Coronary artery (tissue), 2 donors: ENCODE measurements around the gene PAIP1.
"Not testable (repeated sequence)": the region's sequence is repeated elsewhere in the genome, so short reads cannot be mapped to it uniquely, and the experiment has no call there.

Experiments used
- DNase-seq: peaks from one replicate; pipeline ENCODE4 v3.0.0-alpha.2; 2017; ENCODE audit warnings: low spot score
- H3K27ac ChIP-seq, 2 donors: fragments of 200-600 bp; sonication (generic); one replicate each; pipeline ENCODE4 v1.5.1; 2016 to 2019
- H3K4me3 ChIP-seq: fragments of 200-600 bp; sonication (generic); 2 replicates; pipeline ENCODE4 v1.5.1; 2016; ENCODE audit warnings: mild to moderate bottlenecking, moderate library complexity
- CTCF ChIP-seq: fragments of 200-600 bp; sonication (generic); IDR thresholded peaks from one replicate; pipeline ENCODE4 v1.5.1; 2019; ENCODE audit warnings: antibody characterized with exemption

The PAIP1 gene

GRCh38 chr5:43555895-43556606 is 826 bp downstream of the PAIP1 start:
- Histone ChIP-seq H3K4me3 (peak overlapping the region; percentile 94), H3K27ac (peak overlapping the region; percentile 89 to 98)
- TF ChIP-seq CTCF, result no peak
- peak; percentile 74 for DNase-seq

GRCh38 chr5:43554497-43554896 is 2.4 kb downstream of the PAIP1 start:
- no peak overlapping the region for H3K4me3 ChIP-seq
- no peak for TF ChIP-seq CTCF
- no peak overlapping the region for H3K27ac ChIP-seq
- DNase-seq, result no peak

GRCh38 chr5:43553381-43553780 is 3.5 kb downstream of the PAIP1 start:
- H3K27ac ChIP-seq, result no peak overlapping the region
- no peak for DNase-seq
- TF ChIP-seq CTCF, result no peak
- no peak overlapping the region for H3K4me3 ChIP-seq

- H3K27ac ChIP-seq, result no peak overlapping the region
- no peak for DNase-seq
- no peak for TF ChIP-seq CTCF
- H3K4me3 ChIP-seq, result no peak overlapping the region
Observed at GRCh38 chr5:43551731-43552130, 5.1 kb downstream of the PAIP1 start.

GRCh38 chr5:43549272-43549671 is 7.6 kb downstream of the PAIP1 start:
- H3K4me3 ChIP-seq, DNase-seq, H3K27ac ChIP-seq: not testable (repeated sequence)

GRCh38 chr5:43548358-43548757 is 8.5 kb downstream of the PAIP1 start:
- Histone ChIP-seq H3K27ac (no peak overlapping the region), H3K4me3 (no peak overlapping the region)
- no peak for DNase-seq
- TF ChIP-seq CTCF, result no peak

- Histone ChIP-seq H3K27ac (no peak overlapping the region), H3K4me3 (no peak overlapping the region)
- DNase-seq, result no peak
- TF ChIP-seq CTCF, result no peak
Observed at GRCh38 chr5:43547532-43547931, 9.3 kb downstream of the PAIP1 start.

GRCh38 chr5:43543434-43543833 is 13.4 kb downstream of the PAIP1 start:
- no peak for DNase-seq
- no peak overlapping the region for H3K27ac ChIP-seq
- no peak for TF ChIP-seq CTCF
- no peak overlapping the region for H3K4me3 ChIP-seq
